NCI-H526 (cell line): Measurements from ENCODE around the gene CD84.
A peak's percentile ranks its signal among the peaks of the same experiment; 100 is the strongest.
"Not testable (repeated sequence)": the region's sequence is repeated elsewhere in the genome, so short reads cannot be mapped to it uniquely, and the experiment has no call there.

Experiments used
- DNase-seq, 2 experiments: peaks; one replicate each; lab custom pipeline; 2025; lab: John Stamatoyannopoulos, UW

CD84 gene

GRCh38 chr1:160579216-160579701 lies at the start of gene CD84:
Gene CD84 (minus strand): TSS chr1:160579496. CDS start chr1:160579437, 59 bp downstream.
- no peak for DNase-seq

GRCh38 chr1:160628799-160629263 lies 49.5 kb upstream of the CD84 start:
- no peak for DNase-seq

GRCh38 chr1:160627677-160628289 lies 48.5 kb upstream of the CD84 start:
- DNase-seq: not testable (repeated sequence)

GRCh38 chr1:160626509-160627342 lies 47.4 kb upstream of the CD84 start:
- no peak for DNase-seq

- no peak for DNase-seq
These were observed 46.6 kb upstream of the CD84 start for GRCh38 chr1:160625725-160626498.

- DNase-seq: no peak
These were observed 46.0 kb upstream of the CD84 start for GRCh38 chr1:160625321-160625720.

- DNase-seq: peak; percentile 86 to 90
These were observed 45.2 kb upstream of the CD84 start for GRCh38 chr1:160624464-160624863.

GRCh38 chr1:160623862-160624261 lies 44.6 kb upstream of the CD84 start:
- peak; percentile 38 to 55 for DNase-seq

- DNase-seq: no peak
These were observed 43.9 kb upstream of the CD84 start for GRCh38 chr1:160623227-160623633.

GRCh38 chr1:160622501-160623226 lies 43.4 kb upstream of the CD84 start:
- no peak for DNase-seq

GRCh38 chr1:160621633-160622413 lies 42.5 kb upstream of the CD84 start:
- DNase-seq: no peak

GRCh38 chr1:160620942-160621632 lies 41.8 kb upstream of the CD84 start:
- DNase-seq: no peak

GRCh38 chr1:160619742-160620277 lies 40.5 kb upstream of the CD84 start:
- DNase-seq: no peak

GRCh38 chr1:160618763-160619274 lies 39.5 kb upstream of the CD84 start:
- DNase-seq: peak in 1 of 2 experiments; percentile 32

GRCh38 chr1:160618327-160618726 lies 39.0 kb upstream of the CD84 start:
- no peak for DNase-seq

- no peak for DNase-seq
These were observed 36.4 kb upstream of the CD84 start for GRCh38 chr1:160615660-160616059.

- DNase-seq: no peak
These were observed 35.1 kb upstream of the CD84 start for GRCh38 chr1:160614410-160614809.

- no peak for DNase-seq
These were observed 33.4 kb upstream of the CD84 start for GRCh38 chr1:160612613-160613218.

GRCh38 chr1:160610569-160611242 lies 31.4 kb upstream of the CD84 start:
- DNase-seq: no peak
